Adipocyte (in vitro differentiated cells): ENCODE results near the gene PDE7B.
A peak's percentile ranks its signal among the peaks of the same experiment; 100 is the strongest.

Experiments
- DNase-seq: peaks from one replicate; pipeline ENCODE4 v3.0.0-alpha.2; 2015; ENCODE audit warnings: low read depth
- H3K27me3 ChIP-seq: replicated peaks from 2 replicates; pipeline ENCODE4 v1.7.0; 2013; ENCODE audit warnings: mild to moderate bottlenecking, low read length, moderate library complexity; ENCODE audit not compliant: control insufficient read depth, insufficient read depth
- H3K36me3 ChIP-seq: 2 replicates; pipeline ENCODE4 v1.7.0; 2013; ENCODE audit warnings: low read length, mild to moderate bottlenecking, moderate library complexity; ENCODE audit not compliant: control insufficient read depth, insufficient read depth, severe bottlenecking
- H3K4me1 ChIP-seq: 2 replicates; pipeline ENCODE4 v1.7.0; 2013; ENCODE audit warnings: mild to moderate bottlenecking, low read length, moderate library complexity; ENCODE audit not compliant: control insufficient read depth, insufficient read depth
- H3K4me3 ChIP-seq: 2 replicates; pipeline ENCODE4 v1.7.0; 2013; ENCODE audit warnings: mild to moderate bottlenecking, low read length, moderate library complexity
- H3K9ac ChIP-seq: 2 replicates; pipeline ENCODE4 v1.7.0; 2013; ENCODE audit warnings: mild to moderate bottlenecking, low read length, moderate library complexity
- H3K9me3 ChIP-seq: 2 replicates; pipeline ENCODE4 v1.7.0; 2013; ENCODE audit warnings: mild to moderate bottlenecking, low read length, moderate library complexity; ENCODE audit not compliant: control insufficient read depth

PDE7B gene

DNA sequence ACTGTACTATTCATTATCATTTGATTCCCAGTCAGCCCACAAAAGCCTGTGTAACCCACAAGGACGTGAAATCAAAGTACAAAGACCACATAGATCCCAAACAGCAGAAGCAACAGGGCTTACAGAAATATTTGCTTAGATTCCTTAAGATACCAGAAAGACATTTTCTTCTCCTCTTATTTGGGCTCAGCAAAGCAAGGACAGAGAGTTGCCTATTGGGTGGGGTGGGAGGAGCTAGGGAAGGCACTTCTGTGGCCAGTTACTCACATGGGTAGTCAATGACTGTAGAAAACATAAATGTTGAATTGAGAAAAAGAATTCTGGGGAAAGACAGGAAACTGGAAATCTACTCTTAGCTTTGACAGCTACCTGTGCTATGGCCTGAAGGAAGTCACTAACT is 19.8 kb downstream of the PDE7B start:
- no peak overlapping the region for H3K9ac ChIP-seq
- no peaks in the 10 kb centered on the region for H3K36me3 ChIP-seq
- no peaks in the 10 kb centered on the region for H3K9me3 ChIP-seq
- H3K4me1 ChIP-seq = peaks cover 17% of the 10 kb centered on the region
- no peak overlapping the region for H3K4me3 ChIP-seq
- H3K27me3 ChIP-seq = no peaks in the 10 kb centered on the region
- peak; percentile 27 for DNase-seq

DNA sequence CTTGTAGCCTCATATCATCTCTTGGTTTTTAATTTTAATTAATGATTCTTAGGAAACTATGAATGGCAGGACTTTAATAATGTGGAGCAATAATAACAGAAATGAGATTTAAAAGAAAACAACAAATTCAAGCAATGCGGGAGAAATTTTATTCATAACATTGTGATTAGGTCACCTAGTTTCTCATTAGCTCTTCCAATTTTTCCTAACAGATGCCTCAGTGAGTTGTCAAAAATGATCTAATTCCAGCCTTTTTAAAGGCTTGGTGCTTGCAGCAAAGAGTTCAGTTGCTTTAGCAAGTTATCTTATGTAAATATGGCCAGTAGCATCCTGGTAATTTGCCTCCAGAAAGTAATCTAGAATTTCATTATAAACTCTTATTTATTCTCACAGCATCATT is 20.4 kb downstream of the PDE7B start:
- Histone ChIP-seq H3K4me3 (no peak overlapping the region), H3K4me1 (peaks cover 17% of the 10 kb centered on the region), H3K9ac (no peak overlapping the region), H3K27me3 (no peaks in the 10 kb centered on the region), H3K9me3 (no peaks in the 10 kb centered on the region), H3K36me3 (no peaks in the 10 kb centered on the region)
- no peak for DNase-seq

DNA sequence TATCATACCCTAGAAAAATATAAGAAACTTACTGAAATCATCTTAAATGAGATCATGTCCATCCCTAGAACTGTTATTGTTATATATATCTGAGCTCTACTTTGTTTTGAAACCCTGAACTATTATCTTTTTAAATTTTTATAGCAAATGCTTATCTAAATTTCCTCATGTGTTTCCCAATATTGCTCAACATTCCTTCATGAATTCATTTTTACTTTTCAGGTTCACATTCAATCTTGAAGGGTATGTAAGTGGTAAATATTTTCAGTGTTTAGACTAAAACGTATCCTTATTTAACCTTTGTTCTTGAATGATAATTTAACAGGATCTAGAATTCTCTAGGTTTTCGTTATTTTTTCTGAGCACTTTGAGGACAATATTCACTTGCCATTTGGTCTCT is 23.9 kb downstream of the PDE7B start:
- no peaks in the 10 kb centered on the region for H3K27me3 ChIP-seq
- H3K9me3 ChIP-seq = no peaks in the 10 kb centered on the region
- H3K4me3 ChIP-seq = no peak overlapping the region
- DNase-seq = peak; percentile 43
- H3K36me3 ChIP-seq = no peaks in the 10 kb centered on the region
- peaks cover 18% of the 10 kb centered on the region for H3K4me1 ChIP-seq
- no peak overlapping the region for H3K9ac ChIP-seq

DNA sequence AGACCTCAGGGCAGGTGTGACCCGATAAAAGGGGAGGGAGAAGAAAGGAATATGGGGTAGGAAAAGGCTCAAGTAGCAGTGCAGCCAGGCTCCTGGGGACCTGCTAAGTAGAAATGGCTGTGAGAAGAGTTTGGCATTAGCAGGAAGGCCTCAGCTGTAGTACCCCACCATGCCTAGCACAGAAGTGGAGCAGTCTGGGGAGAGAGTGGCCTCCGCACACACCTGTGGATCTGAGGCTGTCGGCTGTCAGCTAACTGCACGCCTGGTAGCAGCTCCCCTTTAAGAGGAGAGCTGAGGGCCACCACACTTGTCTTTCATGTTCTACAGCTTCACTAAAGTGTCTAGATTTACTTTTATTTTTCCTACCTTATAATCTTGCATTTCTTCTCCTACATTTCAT is 24.6 kb downstream of the PDE7B start:
- Histone ChIP-seq H3K9me3 (no peaks in the 10 kb centered on the region), H3K4me3 (no peak overlapping the region), H3K4me1 (peaks cover 23% of the 10 kb centered on the region), H3K9ac (no peak overlapping the region), H3K27me3 (no peaks in the 10 kb centered on the region), H3K36me3 (no peaks in the 10 kb centered on the region)
- DNase-seq = no peak

GRCh38 chr6:135877666-135878065 is 26.2 kb downstream of the PDE7B start:
- Histone ChIP-seq H3K9me3 (no peaks in the 10 kb centered on the region), H3K27me3 (no peaks in the 10 kb centered on the region), H3K4me1 (peaks cover 14% of the 10 kb centered on the region), H3K4me3 (no peak overlapping the region), H3K36me3 (no peaks in the 10 kb centered on the region), H3K9ac (no peak overlapping the region)
- DNase-seq = no peak

GRCh38 chr6:135880066-135880972 is 28.8 kb downstream of the PDE7B start:
- H3K9me3 ChIP-seq = no peaks in the 10 kb centered on the region
- H3K9ac ChIP-seq = peak overlapping the region; percentile 65
- no peaks in the 10 kb centered on the region for H3K36me3 ChIP-seq
- peak; percentile 13 for DNase-seq
- no peaks in the 10 kb centered on the region for H3K27me3 ChIP-seq
- H3K4me1 ChIP-seq = peaks cover 13% of the 10 kb centered on the region
- peak overlapping the region; percentile 69 for H3K4me3 ChIP-seq

GRCh38 chr6:135883045-135883444 is 31.5 kb downstream of the PDE7B start:
- Histone ChIP-seq H3K9ac (no peak overlapping the region), H3K4me1 (peaks cover 6% of the 10 kb centered on the region), H3K9me3 (no peaks in the 10 kb centered on the region), H3K27me3 (no peaks in the 10 kb centered on the region), H3K36me3 (no peaks in the 10 kb centered on the region), H3K4me3 (no peak overlapping the region)
- no peak for DNase-seq

DNA sequence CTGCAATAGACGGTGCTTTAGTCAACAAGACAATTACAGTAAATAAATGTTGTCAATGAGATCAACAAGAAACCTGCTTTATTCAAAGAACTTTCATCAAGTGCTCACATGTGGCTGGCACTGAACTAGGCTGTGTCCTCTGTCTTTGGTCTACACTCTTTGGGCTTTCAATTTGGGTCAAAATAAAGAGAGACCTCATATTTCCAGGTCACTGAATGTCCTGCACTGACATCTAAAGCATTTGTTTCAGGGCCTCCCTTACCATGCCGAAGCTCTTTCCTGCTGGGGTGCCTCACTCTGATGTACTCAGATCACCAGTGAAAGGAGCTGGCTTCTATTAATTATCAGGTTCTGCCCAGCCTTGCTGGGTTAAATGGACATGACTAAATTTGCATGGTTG is 32.0 kb downstream of the PDE7B start:
- no peaks in the 10 kb centered on the region for H3K36me3 ChIP-seq
- H3K9ac ChIP-seq = no peak overlapping the region
- DNase-seq = no peak
- H3K27me3 ChIP-seq = no peaks in the 10 kb centered on the region
- H3K4me1 ChIP-seq = peaks cover 6% of the 10 kb centered on the region
- H3K4me3 ChIP-seq = no peak overlapping the region
- H3K9me3 ChIP-seq = no peaks in the 10 kb centered on the region

GRCh38 chr6:135884136-135884535 is 32.6 kb downstream of the PDE7B start:
- no peaks in the 10 kb centered on the region for H3K36me3 ChIP-seq
- DNase-seq = peak; percentile 31
- H3K4me3 ChIP-seq = no peak overlapping the region
- peaks cover 6% of the 10 kb centered on the region for H3K4me1 ChIP-seq
- no peaks in the 10 kb centered on the region for H3K9me3 ChIP-seq
- no peak overlapping the region for H3K9ac ChIP-seq
- H3K27me3 ChIP-seq = no peaks in the 10 kb centered on the region

- Histone ChIP-seq H3K4me1 (no peaks in the 10 kb centered on the region), H3K27me3 (no peaks in the 10 kb centered on the region), H3K36me3 (no peaks in the 10 kb centered on the region), H3K4me3 (no peak overlapping the region), H3K9me3 (no peaks in the 10 kb centered on the region), H3K9ac (no peak overlapping the region)
- DNase-seq = no peak
These were observed 35.6 kb downstream of the PDE7B start for GRCh38 chr6:135887069-135887468.

- no peak for DNase-seq
- no peaks in the 10 kb centered on the region for H3K36me3 ChIP-seq
These were observed 37.3 kb downstream of the PDE7B start for GRCh38 chr6:135888818-135889217.

DNA sequence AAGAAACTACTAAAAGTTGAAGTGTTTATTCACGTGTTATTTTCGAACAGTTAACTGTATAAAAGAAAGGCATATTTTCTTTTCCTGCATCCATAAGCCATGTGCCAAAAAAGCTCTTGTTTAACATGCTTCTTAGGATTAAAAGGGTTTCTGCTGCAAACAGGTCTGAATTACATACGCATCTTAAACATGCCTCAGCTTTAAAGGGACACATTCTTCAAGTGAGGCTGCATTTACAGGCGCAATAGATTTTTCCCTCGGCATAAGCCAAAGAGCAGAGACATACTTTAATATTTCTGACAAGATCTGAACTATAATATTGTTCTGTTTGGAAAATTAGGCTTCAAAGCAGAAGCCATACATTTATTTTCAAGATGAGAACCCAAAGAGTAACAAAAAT is 39.4 kb downstream of the PDE7B start:
- DNase-seq = no peak
- H3K27me3 ChIP-seq = no peaks in the 10 kb centered on the region
- no peaks in the 10 kb centered on the region for H3K9me3 ChIP-seq
- no peaks in the 10 kb centered on the region for H3K4me1 ChIP-seq
- no peak overlapping the region for H3K4me3 ChIP-seq
- H3K36me3 ChIP-seq = no peaks in the 10 kb centered on the region
- H3K9ac ChIP-seq = no peak overlapping the region

More at GRCh38 chr6:135888818-135889217, 37.3 kb downstream of the PDE7B start:
- Histone ChIP-seq H3K4me3 (no peak overlapping the region), H3K27me3 (no peaks in the 10 kb centered on the region), H3K4me1 (no peaks in the 10 kb centered on the region), H3K9ac (no peak overlapping the region), H3K9me3 (no peaks in the 10 kb centered on the region)
